HCT116 (cell line): ENCODE results near the gene PTBP1. TPM values are rescaled to one million over a fixed set of nuclear protein-coding genes. Genes with fewer than 3 reads are reported as not detected.

Source experiments
- ATAC-seq: fragments of 200-7000 bp; cut with Tn5 transposase; 2 replicates; pipeline ENCODE4 v1.9.1; 2020; ENCODE audit warnings: mild to moderate bottlenecking, moderate library complexity
- BruUV-seq: library from RNA; stranded (reverse); fragments of 400-500 nt; replicated peaks from 2 replicates; lab custom pipeline; 2021; lab: Mats Ljungman, UMichigan
- CTCF ChIA-PET: fragments of 300-600 bp; sonication (Branson Sonifier 250); formaldehyde crosslinking; loops from one replicate; lab custom pipeline; 2021; ENCODE audit warnings: antibody characterized with exemption; lab: Charles Lee
- POLR2A ChIA-PET: fragments of 300-600, 350-600 bp; sonication (Branson Sonifier 250); formaldehyde crosslinking; loops from one replicate; lab custom pipeline; 2021; ENCODE audit warnings: antibody characterized with exemption; lab: Charles Lee
- RAD21 ChIA-PET, 2 experiments: fragments of 300-600 bp; sonication (Branson Sonifier 250); formaldehyde crosslinking; loops; one replicate each; lab custom pipeline; 2023; ENCODE audit warnings: low total read pairs in 2 of 2; ENCODE audit not compliant: uncharacterized antibody in 2 of 2, unreplicated experiment in 2 of 2, low non-redundant PET in 1 of 2; lab: Charles Lee
- DNase-seq: peaks from one replicate; pipeline ENCODE4 v3.0.0-alpha.2; 2010; ENCODE audit warnings: low read depth, low spot score
- H2AFZ ChIP-seq: fragments of 200-600 bp; shearing (Covaris generic), sonication (generic); 2 replicates; pipeline ENCODE4 v1.6.1; 2017; ENCODE audit warnings: low read depth, mixed run types, mixed read lengths, antibody characterized with exemption, low read length; ENCODE audit not compliant: poor library complexity, severe bottlenecking
- H3K27ac ChIP-seq: 2 replicates; pipeline ENCODE4 v1.5.1; 2012; ENCODE audit warnings: low read depth, low read length
- H3K27me3 ChIP-seq: fragments of 200-600 bp; sonication (generic); 2 replicates; pipeline ENCODE4 v1.6.1; 2016; ENCODE audit warnings: mixed run types, low read length, mixed read lengths; ENCODE audit not compliant: insufficient read depth
- H3K36me3 ChIP-seq, 2 experiments: fragments of 200-500 bp in 1 of 2; fragments of 200-600 bp in 1 of 2; sonication (Bioruptor generic) in 1 of 2; sonication (generic) in 1 of 2; 2 replicates each; pipeline versions ENCODE4 v1.5.1 to v1.6.1; 2014 to 2016; ENCODE audit warnings: low read length in 2 of 2, inconsistent platforms in 1 of 2, mixed read lengths in 1 of 2, mixed run types in 1 of 2; ENCODE audit not compliant: insufficient read depth in 2 of 2, control insufficient read depth in 1 of 2
- H3K4me1 ChIP-seq, 2 experiments: fragments of 200-600 bp in 1 of 2; sonication (generic) in 1 of 2; 2 replicates each; pipeline versions ENCODE4 v1.5.1 to v1.6.1; 2012 to 2017; ENCODE audit warnings: low read length in 2 of 2, inconsistent platforms in 1 of 2, mild to moderate bottlenecking in 1 of 2, mixed read lengths in 1 of 2, mixed run types in 1 of 2, moderate library complexity in 1 of 2; ENCODE audit not compliant: insufficient read depth in 2 of 2, control insufficient read depth in 1 of 2
- H3K4me2 ChIP-seq: fragments of 200-600 bp; sonication (generic); 2 replicates; pipeline ENCODE4 v1.6.1; 2017; ENCODE audit warnings: mixed run types, low read length, mixed read lengths
- H3K4me3 ChIP-seq, 2 experiments: fragments of 200-600 bp in 1 of 2; sonication (generic) in 1 of 2; replicated peaks in 1 of 2; 2 replicates each; pipeline ENCODE4 v1.5.1; 2011 to 2016; ENCODE audit warnings: low read length in 2 of 2, control low read depth in 1 of 2, low read depth in 1 of 2, mild to moderate bottlenecking in 1 of 2, mixed read lengths in 1 of 2, mixed run types in 1 of 2
- H3K79me2 ChIP-seq: fragments of 200-600 bp; sonication (generic); 2 replicates; pipeline ENCODE4 v1.6.1; 2017; ENCODE audit warnings: mild to moderate bottlenecking, mixed run types, low read length, moderate library complexity, mixed read lengths; ENCODE audit not compliant: insufficient read depth
- H3K9ac ChIP-seq: fragments of 200-600 bp; sonication (generic); 2 replicates; pipeline ENCODE4 v1.6.1; 2016; ENCODE audit warnings: low read length, mixed read lengths
- H3K9me2 ChIP-seq: fragments of 200-600 bp; sonication (generic), shearing (Covaris generic); 2 replicates; pipeline ENCODE4 v1.6.1; 2017; ENCODE audit warnings: mixed run types, mild to moderate bottlenecking, moderate library complexity; ENCODE audit not compliant: insufficient read depth
- H3K9me3 ChIP-seq, 2 experiments: fragments of 200-500 bp in 1 of 2; fragments of 200-600 bp in 1 of 2; sonication (Bioruptor generic) in 1 of 2; sonication (generic) in 1 of 2; 2 replicates each; pipeline ENCODE4 v1.6.1; 2014 to 2017; ENCODE audit warnings: low read length in 2 of 2, mixed read lengths in 2 of 2, inconsistent platforms in 1 of 2, low read depth in 1 of 2, mild to moderate bottlenecking in 1 of 2, mixed run types in 1 of 2, moderate library complexity in 1 of 2; ENCODE audit not compliant: control insufficient read depth in 1 of 2, insufficient read depth in 1 of 2
- H4K20me1 ChIP-seq: fragments of 200-600 bp; sonication (generic), shearing (Covaris generic); 2 replicates; pipeline ENCODE4 v1.6.1; 2017; ENCODE audit warnings: mixed run types, mild to moderate bottlenecking, moderate library complexity; ENCODE audit not compliant: insufficient read depth
- CEBPB ChIP-seq: IDR thresholded peaks from 2 replicates; pipeline ENCODE4 v1.6.1; 2012; ENCODE audit warnings: low read depth
- FOSL1 ChIP-seq: IDR thresholded peaks from 2 replicates; pipeline ENCODE4 v1.6.1; 2012; ENCODE audit warnings: low read depth
- JUND ChIP-seq: IDR thresholded peaks from 2 replicates; pipeline ENCODE4 v1.6.1; 2012
- MAX ChIP-seq: IDR thresholded peaks from 2 replicates; pipeline ENCODE4 v1.6.1; 2012
- POLR2AphosphoS5 ChIP-seq: IDR thresholded peaks from 2 replicates; pipeline ENCODE4 v1.6.1; 2011; ENCODE audit warnings: mild to moderate bottlenecking, low read depth, low read length, moderate library complexity
- SIN3A ChIP-seq: IDR thresholded peaks from 2 replicates; pipeline ENCODE4 v1.6.1; 2012; ENCODE audit warnings: low read depth
- SP1 ChIP-seq: IDR thresholded peaks from 2 replicates; pipeline ENCODE4 v1.6.1; 2012; ENCODE audit warnings: low read depth
- TCF7L2 ChIP-seq: IDR thresholded peaks from 2 replicates; pipeline ENCODE4 v1.7.0; 2011; ENCODE audit warnings: borderline replicate concordance, inconsistent platforms; ENCODE audit not compliant: insufficient read depth, insufficient read length; ENCODE audit errors: extremely low read depth
- YY1 ChIP-seq: IDR thresholded peaks from 2 replicates; pipeline ENCODE4 v1.6.1; 2011; ENCODE audit warnings: low read length, low read depth, moderate library complexity, mild to moderate bottlenecking; ENCODE audit not compliant: insufficient replicate concordance; ENCODE audit errors: extremely low read depth
- intact Hi-C: fragments of 100-400 bp; cut with micrococcal nuclease; formaldehyde crosslinking; loops from 2 replicates; pipeline ENCODE4 v1.10.0; 2022
- total RNA-seq: library from RNA; stranded (reverse); gene quantifications from one replicate; pipeline ENCODE4 v1.2.1, GENCODE V29; 2021; ENCODE audit not compliant: unreplicated experiment

Gene PTBP1
- total RNA-seq, 1 experiment from 2014 or later, result 676 TPM

GRCh38 chr19:752652-753517 is 44.4 kb upstream of the PTBP1 start:
- Histone ChIP-seq H3K79me2 (peaks cover 43% of the 10 kb centered on the region), H3K27ac (peak overlapping the region; percentile 83), H3K27me3 (no peaks in the 10 kb centered on the region), H2AFZ (no peak overlapping the region), H3K36me3 (peaks cover 0 to 19% of the 10 kb centered on the region in 2 experiments; a peak in 2 of 4 replicates), H3K4me2 (peak overlapping the region; percentile 98), H3K9ac (peak overlapping the region; percentile 86), H3K4me3 (peak overlapping the region; percentile 39 to 74), H3K9me2 (no peaks in the 10 kb centered on the region), H3K9me3 (no peaks in the 10 kb centered on the region; a peak in 1 of 4 replicates), H4K20me1 (no peaks in the 10 kb centered on the region), H3K4me1 (peaks cover 33 to 45% of the 10 kb centered on the region in 2 experiments)
- ChIA-PET RAD21 (interaction anchor here (0.5 to 0.7 kb wide), 4 partner anchors 10 to 119 kb away, joined by 3 to 4 read pairs (median 4); no protein-coding TSS in a partner anchor), CTCF (interaction anchor here (0.5 to 2.4 kb wide), 10 partner anchors 17 to 1640 kb away, joined by 3 to 7 read pairs (median 4); partner anchors contain the start of gene RNF126), POLR2A (interaction anchor here (0.6 to 1.8 kb wide), 10 partner anchors 21 to 692 kb away, joined by 3 to 5 read pairs (median 4); partner anchors contain the start of gene PTBP1)
- BruUV-seq, result TSS peak; percentile 26
- DNase-seq (peak; percentile 89), ATAC-seq (peak; percentile 70)
- no peak for TF ChIP-seq YY1
- TF ChIP-seq MAX, result peak; percentile 79
- TF ChIP-seq JUND, result peak; percentile 62; the same call in 1 of the 2 replicates
- no peak for TF ChIP-seq CEBPB
- peak; percentile 88 for TF ChIP-seq SIN3A
- TF ChIP-seq POLR2AphosphoS5, result peak; percentile 30; the same call in 1 of the 2 replicates
- TF ChIP-seq SP1, result peak; percentile 71
- TF ChIP-seq TCF7L2, result peak; percentile 74
- TF ChIP-seq FOSL1, result peak; percentile 53; the same call in 1 of the 2 replicates
- intact Hi-C loops, result no loop called here
